ENCODE measurements around the gene RPP30.

Gene RPP30

GRCh38 chr10:90857635-90858460, 13.9 kb upstream of the RPP30 start, which contains the start of gene HTR7:
Gene HTR7, minus strand, starts transcription at chr10:90858039. Its CDS starts 368 bp downstream, at chr10:90857671.
- DNase-seq (ENCODE audit: low spot score), result no peak
- H3K4me3 ChIP-seq, result peak within 1 kb of the TSS; percentile 86
- H3K27ac ChIP-seq, result peak within 1 kb of the TSS; percentile 35 to 79
- TF ChIP-seq CTCF (IDR thresholded peaks at IDR 0.05), result no peak

GRCh38 chr10:90858461-90858968, 13.3 kb upstream of the RPP30 start:
- Histone ChIP-seq H3K4me3 (peak overlapping the region; percentile 86), H3K27ac (peak overlapping the region in 1 of 2 donors; percentile 12)
- no peak for DNase-seq (ENCODE audit: low spot score)
- no peak for TF ChIP-seq CTCF (IDR thresholded peaks at IDR 0.05)

- DNase-seq (ENCODE audit: low spot score), result no peak
- no peak overlapping the region for H3K4me3 ChIP-seq
- no peak overlapping the region for H3K27ac ChIP-seq
- TF ChIP-seq CTCF (IDR thresholded peaks at IDR 0.05), result no peak
These were observed 12.4 kb upstream of the RPP30 start for GRCh38 chr10:90859321-90859751.

GRCh38 chr10:90860790-90861189, 11.0 kb upstream of the RPP30 start:
- TF ChIP-seq CTCF (IDR thresholded peaks at IDR 0.05), result no peak
- no peak for DNase-seq (ENCODE audit: low spot score)
- Histone ChIP-seq H3K4me3 (no peak overlapping the region), H3K27ac (no peak overlapping the region)

- peak; percentile 33 for TF ChIP-seq CTCF (IDR thresholded peaks at IDR 0.05)
- DNase-seq (ENCODE audit: low spot score), result no peak
- Histone ChIP-seq H3K27ac (no peak overlapping the region), H3K4me3 (no peak overlapping the region)
These were observed 8.8 kb upstream of the RPP30 start for GRCh38 chr10:90862908-90863514.

GRCh38 chr10:90865401-90865800, 6.4 kb upstream of the RPP30 start:
- TF ChIP-seq CTCF (IDR thresholded peaks at IDR 0.05), result no peak
- Histone ChIP-seq H3K4me3 (no peak overlapping the region), H3K27ac (no peak overlapping the region)
- no peak for DNase-seq (ENCODE audit: low spot score)
